Endometrium (tissue), 2 donors: ENCODE results near the gene PPRC1.
A peak's percentile ranks its signal among the peaks of the same experiment; 100 is the strongest.

Experiments used
- FAIRE-seq: peaks from 2 replicates; lab custom pipeline; 2012; peaks lifted over from hg19 to GRCh38; lab: Jason Lieb, UNC
- donor health status: control.
- donor health status: control.

PPRC1 gene

GRCh38 chr10:102119417-102120141 is 13.3 kb upstream of the PPRC1 start:
- no peak for FAIRE-seq

- no peak for FAIRE-seq
Measured at GRCh38 chr10:102120142-102120990, 12.5 kb upstream of the PPRC1 start, which contains the start of gene LDB1. LDB1 (minus strand) TSS chr10:102120368; CDS start chr10:102120110, 258 bp downstream.

- peak; percentile 88 for FAIRE-seq
Measured at GRCh38 chr10:102120991-102121738, 11.7 kb upstream of the PPRC1 start.

- FAIRE-seq, result no peak
Measured at GRCh38 chr10:102121739-102122372, 11.0 kb upstream of the PPRC1 start.

- FAIRE-seq, result no peak
Measured at GRCh38 chr10:102122450-102122849, 10.4 kb upstream of the PPRC1 start.

GRCh38 chr10:102123223-102123622 is 9.6 kb upstream of the PPRC1 start:
- FAIRE-seq, result no peak

GRCh38 chr10:102131286-102132170 is 1.3 kb upstream of the PPRC1 start:
- FAIRE-seq, result no peak

- no peak for FAIRE-seq
Measured at GRCh38 chr10:102132193-102132562, 662 bp upstream of the PPRC1 start.

- no peak for FAIRE-seq
Measured at GRCh38 chr10:102133373-102134195, 744 bp downstream of the PPRC1 start.

GRCh38 chr10:102134416-102134815 is 1.6 kb downstream of the PPRC1 start:
- FAIRE-seq, result no peak

- FAIRE-seq, result no peak
Measured at GRCh38 chr10:102135956-102136526, 3.2 kb downstream of the PPRC1 start.

GRCh38 chr10:102139281-102140110 is 6.7 kb downstream of the PPRC1 start:
- no peak for FAIRE-seq

- no peak for FAIRE-seq
Measured at GRCh38 chr10:102140218-102140617, 7.4 kb downstream of the PPRC1 start.

- FAIRE-seq, result no peak
Measured at GRCh38 chr10:102140913-102141540, 8.2 kb downstream of the PPRC1 start.

- no peak for FAIRE-seq
Measured at GRCh38 chr10:102141583-102142107, 8.8 kb downstream of the PPRC1 start.

GRCh38 chr10:102146971-102147428 is 14.2 kb downstream of the PPRC1 start:
- FAIRE-seq, result no peak

GRCh38 chr10:102147561-102147960 is 14.7 kb downstream of the PPRC1 start:
- no peak for FAIRE-seq

- FAIRE-seq, result no peak
Measured at GRCh38 chr10:102148275-102148674, 15.4 kb downstream of the PPRC1 start.
